Suppressor macrophage treated with lipopolysaccharide for 4 hours (primary cell): ENCODE results near the gene CHFR.
A peak's percentile ranks its signal among the peaks of the same experiment; 100 is the strongest.
"Not testable (repeated sequence)": the region's sequence is repeated elsewhere in the genome, so short reads cannot be mapped to it uniquely, and the experiment has no call there.

Source experiments
- DNase-seq: peaks from one replicate; pipeline ENCODE4 v3.0.0-alpha.2; 2020

CHFR gene

GRCh38 chr12:132838410-132839080, 48.9 kb downstream of the CHFR start:
- no peak for DNase-seq

- DNase-seq: no peak
Measured at GRCh38 chr12:132837693-132838409, 49.6 kb downstream of the CHFR start.

GRCh38 chr12:132836795-132837331, 50.5 kb downstream of the CHFR start:
- DNase-seq: no peak

DNA sequence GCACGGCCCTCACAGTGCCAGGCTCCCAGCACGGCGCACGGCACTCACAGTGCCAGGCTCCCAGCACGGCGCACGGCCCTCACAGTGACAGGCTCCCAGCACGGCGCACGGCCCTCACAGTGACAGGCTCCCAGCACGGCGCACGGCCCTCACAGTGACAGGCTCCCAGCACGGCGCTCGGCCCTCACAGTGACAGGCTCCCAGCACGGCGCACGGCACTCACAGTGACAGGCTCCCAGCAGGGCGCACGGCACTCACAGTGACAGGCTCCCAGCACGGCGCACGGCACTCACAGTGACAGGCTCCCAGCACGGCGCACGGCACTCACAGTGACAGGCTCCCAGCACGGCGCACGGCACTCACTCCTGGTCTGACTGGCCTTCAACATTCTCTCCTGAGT, 51.2 kb downstream of the CHFR start:
- not testable (repeated sequence) for DNase-seq

GRCh38 chr12:132835076-132836025, 52.1 kb downstream of the CHFR start:
- no peak for DNase-seq

GRCh38 chr12:132834181-132834711, 53.2 kb downstream of the CHFR start:
- DNase-seq: no peak

- no peak for DNase-seq
Measured at GRCh38 chr12:132833341-132833740, 54.1 kb downstream of the CHFR start.

GRCh38 chr12:132831771-132832170, 55.6 kb downstream of the CHFR start:
- no peak for DNase-seq

DNA sequence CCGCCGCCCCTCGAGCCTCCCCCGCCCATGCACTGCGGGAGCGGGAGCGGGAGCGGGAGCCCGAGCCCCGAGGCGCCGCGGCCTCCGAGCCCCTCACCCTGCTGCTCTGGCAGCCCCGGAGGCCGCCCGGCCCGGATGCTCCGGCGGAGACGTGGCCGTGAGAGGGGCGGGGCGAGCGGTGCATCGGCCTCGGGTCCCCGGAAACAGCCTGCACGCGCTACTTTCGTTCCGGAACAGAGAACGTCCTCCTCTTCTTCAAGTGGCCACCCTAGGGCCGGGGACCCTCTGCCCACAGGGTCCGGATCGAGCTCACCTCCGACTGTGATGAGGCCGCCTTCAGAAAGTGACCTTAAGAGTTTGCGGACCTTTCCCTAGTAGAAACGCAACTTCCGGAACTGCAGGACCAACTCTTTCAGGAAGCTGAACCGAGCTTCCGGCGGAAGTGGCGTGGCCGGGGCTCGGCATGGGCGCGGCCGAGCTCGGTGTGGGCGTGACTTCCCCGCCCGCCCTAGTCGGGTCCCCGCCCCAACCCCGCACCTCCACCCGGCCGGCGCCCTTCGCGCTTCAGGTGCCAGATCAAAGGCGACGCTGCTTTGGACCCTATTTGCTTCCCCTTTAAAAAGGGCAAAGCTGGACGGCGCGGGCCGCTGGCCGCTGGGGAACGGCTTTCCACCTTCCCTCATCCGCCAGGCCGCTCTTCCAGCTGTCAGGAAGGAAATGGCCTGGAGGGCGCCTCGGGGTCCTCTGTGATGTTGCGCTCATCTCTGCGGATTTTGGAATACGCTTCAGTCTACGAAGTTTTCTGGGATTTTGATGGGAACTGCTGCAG, 58.5 kb downstream of the CHFR start, which contains the start of gene GOLGA3:
GOLGA3 (minus strand) TSS at position 164 of the 829 bp plus-strand sequence. CDS start 6,741 bp downstream, outside the sequence.
- peak; percentile 97 for DNase-seq

DNA sequence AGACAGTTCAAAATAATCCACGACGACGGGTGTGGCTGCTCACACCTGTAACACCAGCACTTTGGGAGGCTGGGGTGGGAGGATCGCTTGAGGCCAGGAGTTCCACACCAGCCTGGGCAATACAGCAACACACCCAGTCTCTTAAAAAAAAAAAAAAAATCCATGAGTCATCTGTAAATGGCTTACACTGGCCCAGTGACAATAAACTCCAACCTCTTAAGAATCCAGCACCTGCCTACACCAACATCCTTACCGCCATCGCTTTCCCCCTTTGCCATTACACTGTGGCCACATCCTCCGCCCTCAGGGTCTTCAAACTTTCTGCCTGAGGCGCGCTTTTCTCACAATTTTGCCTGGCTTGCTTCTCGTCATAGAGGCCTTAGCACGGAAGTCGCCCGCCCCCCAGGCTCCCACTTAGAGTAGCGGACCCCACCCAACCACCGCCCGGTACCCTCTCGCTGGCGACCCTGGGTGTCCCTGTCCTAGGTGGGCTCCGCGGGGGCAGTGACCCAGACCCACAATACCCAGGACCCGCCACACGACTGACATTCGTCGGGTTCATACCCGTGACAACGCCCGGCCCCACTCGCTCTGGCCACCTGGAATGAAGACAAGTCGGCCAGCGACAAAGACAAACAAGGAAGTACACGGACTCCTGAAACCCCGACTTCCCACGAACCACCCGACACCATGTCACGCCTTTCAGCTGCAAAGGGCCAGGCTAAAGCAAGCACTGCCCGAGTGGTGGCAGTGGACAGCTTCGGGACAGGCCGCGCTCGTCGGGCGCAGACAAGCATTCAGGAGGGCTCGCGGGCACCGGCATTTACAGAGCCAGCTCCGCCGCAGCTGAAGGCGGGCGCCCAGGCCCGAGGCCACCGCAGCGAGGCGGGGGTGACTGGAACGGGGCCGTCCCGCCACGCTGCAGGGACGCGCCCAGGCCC, 59.4 kb downstream of the CHFR start:
- DNase-seq: peak; percentile 58

DNA sequence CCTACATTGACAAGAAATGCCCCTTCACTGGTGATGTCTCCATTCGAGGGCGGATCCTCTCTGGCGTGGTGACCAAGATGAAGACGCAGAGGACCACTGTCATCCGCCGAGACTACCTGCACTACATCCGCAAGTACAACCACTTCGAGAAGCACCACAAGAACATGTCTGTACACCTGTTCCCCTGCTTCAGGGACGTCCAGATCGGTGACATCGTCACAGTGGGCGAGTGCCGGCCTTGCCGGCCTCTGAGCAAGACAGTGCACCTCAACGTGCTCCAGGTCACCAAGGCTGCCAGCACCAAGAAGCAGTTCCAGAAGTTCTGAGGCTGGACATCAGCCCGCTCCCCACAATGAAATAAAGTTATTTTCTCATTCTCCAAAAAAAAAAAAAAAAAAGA, 61.5 kb downstream of the CHFR start:
- DNase-seq: no peak

DNA sequence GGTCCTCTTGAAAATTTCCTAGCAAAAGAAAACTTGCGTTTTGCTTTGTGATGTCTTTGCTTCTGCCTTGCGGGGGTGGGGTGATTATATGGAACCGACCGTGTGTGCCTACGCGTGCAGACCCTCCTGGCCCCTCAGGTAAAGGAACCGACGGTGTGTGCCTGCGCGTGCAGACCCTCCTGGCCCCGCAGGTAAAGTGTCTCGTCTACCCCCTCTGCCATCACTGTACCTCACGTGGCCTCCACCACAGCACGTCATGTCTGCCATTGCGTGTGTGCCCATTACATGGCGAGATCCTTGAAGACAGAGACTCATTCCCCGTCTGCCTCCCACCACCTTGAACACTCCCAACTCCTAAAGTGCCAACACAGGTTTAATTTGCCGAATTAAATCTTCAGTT, 62.3 kb downstream of the CHFR start:
- DNase-seq: no peak

DNA sequence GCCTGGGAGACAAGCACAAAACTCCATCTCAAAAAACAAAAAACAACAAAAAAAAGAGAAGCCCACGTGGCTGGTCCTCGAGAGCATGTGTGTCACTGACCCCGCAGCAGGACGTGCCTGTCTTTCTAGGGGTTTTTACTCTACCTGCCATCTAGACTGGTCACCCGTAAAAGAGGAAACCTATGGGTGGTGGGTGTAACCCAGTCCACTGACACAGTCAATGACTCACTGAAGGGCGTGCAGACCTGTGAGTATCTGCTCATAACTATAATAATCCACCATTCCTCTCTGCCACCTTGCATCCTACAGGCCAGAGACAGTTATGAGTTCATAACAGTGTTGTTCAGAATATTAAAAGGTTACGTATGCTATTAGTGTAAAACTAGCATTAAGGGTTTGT, 63.4 kb downstream of the CHFR start:
- no peak for DNase-seq

DNA sequence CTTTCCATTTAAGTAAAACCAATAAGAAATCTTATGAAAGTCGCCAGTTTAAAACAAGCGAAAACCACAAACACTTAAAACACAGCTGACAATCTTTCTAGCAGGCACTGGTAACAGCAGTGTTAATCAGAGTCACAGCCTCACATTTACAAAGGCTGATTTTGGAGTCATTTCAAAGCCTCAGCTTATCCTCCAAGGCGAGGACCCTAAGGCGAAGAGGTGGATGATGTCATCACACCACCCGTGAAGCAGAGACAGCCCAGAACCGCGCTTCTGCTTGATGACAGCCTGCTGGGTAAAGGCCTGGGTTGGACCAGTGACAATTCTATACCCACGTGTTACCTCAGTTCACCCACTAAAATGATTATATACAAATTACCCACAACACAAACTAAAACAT, 68.8 kb downstream of the CHFR start:
- DNase-seq: no peak

- no peak for DNase-seq
Measured at GRCh38 chr12:132814232-132814631, 73.2 kb downstream of the CHFR start.

GRCh38 chr12:132813443-132813842, 74.0 kb downstream of the CHFR start:
- no peak for DNase-seq

GRCh38 chr12:132812631-132813305, 74.6 kb downstream of the CHFR start:
- DNase-seq: no peak

DNA sequence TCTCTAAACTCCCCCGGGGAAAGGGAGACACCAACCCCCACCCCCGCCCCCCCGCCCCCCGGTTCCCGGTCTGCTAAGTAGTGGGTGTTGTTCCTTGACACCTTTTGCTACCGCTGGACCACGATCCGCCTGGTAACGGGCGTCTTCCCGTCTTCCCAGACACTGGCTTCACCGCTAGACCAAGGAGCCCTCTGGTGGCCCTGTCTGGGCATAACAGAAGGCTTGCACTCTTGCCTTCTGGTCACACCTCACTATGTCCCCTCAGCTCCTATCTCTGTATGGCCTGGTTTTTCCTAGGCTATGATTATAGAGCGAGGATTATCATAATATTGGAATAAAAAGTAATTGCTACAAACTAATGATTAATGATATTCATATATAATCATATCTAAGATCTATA, 78.0 kb downstream of the CHFR start:
- peak; percentile 36 for DNase-seq

DNA sequence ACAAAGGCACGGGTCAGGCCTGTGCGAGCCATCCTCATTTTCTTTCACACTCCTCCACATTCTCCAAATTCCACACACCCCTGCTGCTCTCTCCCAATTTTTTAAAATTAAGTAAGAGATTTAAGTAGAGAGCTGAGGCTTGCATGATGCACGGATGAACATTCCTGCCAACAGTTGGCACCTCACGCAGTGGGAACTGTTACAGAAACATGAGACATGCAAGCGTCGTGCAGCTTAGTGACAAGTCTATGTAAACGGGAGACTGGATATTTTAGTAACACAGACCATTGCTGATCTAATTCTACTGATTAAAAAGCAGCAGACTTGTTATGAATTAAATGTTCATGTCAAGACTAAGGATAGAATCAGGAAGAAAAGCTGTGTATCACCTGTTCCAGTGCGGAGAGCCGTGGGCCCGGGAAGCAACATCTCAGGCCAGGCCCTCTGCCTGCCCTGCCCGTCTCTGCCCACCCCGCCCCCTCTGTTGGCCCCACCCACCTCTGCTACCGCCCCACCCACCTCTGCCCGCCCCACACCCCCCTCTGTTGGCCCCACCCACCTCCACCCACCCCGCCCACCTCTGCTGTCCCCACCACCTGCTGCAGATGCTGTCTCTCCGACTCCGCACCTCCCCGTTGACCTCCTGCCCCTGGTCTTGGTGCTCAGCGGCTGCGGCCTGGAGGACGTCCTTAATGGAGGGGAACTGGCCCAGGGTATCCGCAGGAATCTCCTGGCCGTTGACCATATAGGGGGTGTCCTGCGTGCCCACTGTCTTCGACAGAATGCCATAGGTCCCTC, 79.9 kb downstream of the CHFR start:
- no peak for DNase-seq
